Measurements from ENCODE around the gene RASA3. TPM values are rescaled to one million over a fixed set of nuclear protein-coding genes. Genes with fewer than 3 reads are reported as not detected.

Gene RASA3
- total and polyA plus RNA-seq, 10 of the 15 experiments (the other 5 are each of a cell fraction or from before 2014, with no cell fraction given): 0.79 to 33.9 (median 17.6) TPM

DNA sequence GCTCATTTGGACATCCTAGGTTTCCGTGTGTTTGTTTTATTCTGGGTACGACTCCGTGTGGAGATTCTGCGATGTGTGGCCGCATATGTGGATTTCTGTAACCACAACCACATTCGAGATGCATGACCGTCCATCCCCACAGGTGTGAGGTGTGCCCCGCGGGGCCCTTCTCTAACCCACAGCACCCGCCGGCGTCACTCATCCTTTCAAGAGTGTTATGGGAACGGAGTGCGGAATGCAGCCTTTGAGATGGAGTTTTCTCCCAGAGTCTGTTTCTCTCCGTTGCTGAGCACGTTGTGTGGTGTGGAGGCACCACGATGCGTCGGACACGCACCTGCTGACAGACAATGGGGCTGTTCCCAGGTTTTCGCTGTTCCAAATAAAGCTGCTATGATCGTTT is 198.5 kb downstream of the RASA3 start (continued):
- TF ChIP-seq E4F1 (IDR thresholded peaks at IDR 0.05; ENCODE audit: borderline replicate concordance, partially characterized antibody) (no peak), ATF7 (IDR thresholded peaks at IDR 0.05; ENCODE audit: low read depth) (no peak), GATAD2B (conservative IDR thresholded peaks at IDR 0.05; ENCODE audit: low read depth) (no peak), NR2C1 (IDR thresholded peaks at IDR 0.05) (no peak), ZNF622 (IDR thresholded peaks at IDR 0.05) (no peak), CREM (IDR thresholded peaks at IDR 0.05; ENCODE audit: low read depth) (no peak), FOS (IDR thresholded peaks at IDR 0.05; ENCODE audit: borderline replicate concordance, extremely low read depth, insufficient read length) (no peak), POLR2AphosphoS5 (IDR thresholded peaks at IDR 0.05; ENCODE audit: low read length) (no peak)
- TF ChIP-seq, protein P1, sequence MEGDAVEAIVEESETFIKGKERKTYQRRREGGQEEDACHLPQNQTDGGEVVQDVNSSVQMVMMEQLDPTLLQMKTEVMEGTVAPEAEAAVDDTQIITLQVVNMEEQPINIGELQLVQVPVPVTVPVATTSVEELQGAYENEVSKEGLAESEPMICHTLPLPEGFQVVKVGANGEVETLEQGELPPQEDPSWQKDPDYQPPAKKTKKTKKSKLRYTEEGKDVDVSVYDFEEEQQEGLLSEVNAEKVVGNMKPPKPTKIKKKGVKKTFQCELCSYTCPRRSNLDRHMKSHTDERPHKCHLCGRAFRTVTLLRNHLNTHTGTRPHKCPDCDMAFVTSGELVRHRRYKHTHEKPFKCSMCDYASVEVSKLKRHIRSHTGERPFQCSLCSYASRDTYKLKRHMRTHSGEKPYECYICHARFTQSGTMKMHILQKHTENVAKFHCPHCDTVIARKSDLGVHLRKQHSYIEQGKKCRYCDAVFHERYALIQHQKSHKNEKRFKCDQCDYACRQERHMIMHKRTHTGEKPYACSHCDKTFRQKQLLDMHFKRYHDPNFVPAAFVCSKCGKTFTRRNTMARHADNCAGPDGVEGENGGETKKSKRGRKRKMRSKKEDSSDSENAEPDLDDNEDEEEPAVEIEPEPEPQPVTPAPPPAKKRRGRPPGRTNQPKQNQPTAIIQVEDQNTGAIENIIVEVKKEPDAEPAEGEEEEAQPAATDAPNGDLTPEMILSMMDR (IDR thresholded peaks at IDR 0.05 in 2 of 3, conservative IDR thresholded peaks at IDR 0.05 in 1 of 3; ENCODE audit: control insufficient read depth in 2 of 3, extremely low read depth in 1 of 3, insufficient read depth in 1 of 3, low read depth in 3 of 3, low read length in 3 of 3): no peak

Data from GM12878 (cell line).